Neuronal stem cell (in vitro differentiated cells): ENCODE data around the gene FMNL1.
"Not testable (repeated sequence)": the region's sequence is repeated elsewhere in the genome, so short reads cannot be mapped to it uniquely, and the experiment has no call there.

Source experiments
- DNase-seq: peaks from one replicate; pipeline ENCODE4 v3.0.0-alpha.2; 2013; ENCODE audit warnings: low spot score
- H2AFZ ChIP-seq: one replicate; pipeline ENCODE4 v1.6.1; 2013; ENCODE audit warnings: mild to moderate bottlenecking, low read length, inconsistent platforms
- H2AK5ac ChIP-seq: 2 replicates; pipeline ENCODE4 v1.6.1; 2013; ENCODE audit warnings: low read depth, mild to moderate bottlenecking, inconsistent platforms, low read length, moderate library complexity, mixed read lengths
- H2BK120ac ChIP-seq: 2 replicates; pipeline ENCODE4 v1.6.1; 2013; ENCODE audit warnings: low read depth, mild to moderate bottlenecking, inconsistent platforms, low read length, moderate library complexity, mixed read lengths
- H2BK12ac ChIP-seq: one replicate; pipeline ENCODE4 v1.6.1; 2013; ENCODE audit warnings: low read length, inconsistent platforms
- H2BK15ac ChIP-seq: 2 replicates; pipeline ENCODE4 v1.6.1; 2013; ENCODE audit warnings: mild to moderate bottlenecking, low read length, inconsistent platforms, mixed read lengths
- H2BK5ac ChIP-seq: one replicate; pipeline ENCODE4 v1.6.1; 2013; ENCODE audit warnings: inconsistent platforms, mild to moderate bottlenecking, low read length, moderate library complexity
- H3K14ac ChIP-seq: one replicate; pipeline ENCODE4 v1.6.1; 2013; ENCODE audit warnings: low read length, inconsistent platforms
- H3K18ac ChIP-seq: 2 replicates; pipeline ENCODE4 v1.6.1; 2013; ENCODE audit warnings: low read length, inconsistent platforms
- H3K23ac ChIP-seq: 2 replicates; pipeline ENCODE4 v1.6.1; 2013; ENCODE audit warnings: low read depth, mild to moderate bottlenecking, mixed read lengths, low read length, inconsistent platforms; ENCODE audit not compliant: poor library complexity
- H3K27ac ChIP-seq: replicated peaks from 3 replicates; pipeline ENCODE4 v1.5.1; 2013; ENCODE audit warnings: low read length, inconsistent platforms
- H3K27me3 ChIP-seq, 3 experiments: 2 replicates each; pipeline ENCODE4 v1.6.1; 2013; ENCODE audit warnings: low read length in 3 of 3, mild to moderate bottlenecking in 2 of 3, inconsistent platforms in 1 of 3, low read depth in 1 of 3, mixed read lengths in 1 of 3, moderate library complexity in 1 of 3; ENCODE audit not compliant: control insufficient read depth in 3 of 3, insufficient read depth in 3 of 3
- H3K36me3 ChIP-seq, 2 donors: replicated peaks in 1 of 2; 2 replicates each; pipeline ENCODE4 v1.6.1; 2013; ENCODE audit warnings: low read length in 2 of 2; ENCODE audit not compliant: control insufficient read depth in 2 of 2, insufficient read depth in 2 of 2
- H3K4ac ChIP-seq: 2 replicates; pipeline ENCODE4 v1.6.1; 2013; ENCODE audit warnings: inconsistent platforms, mild to moderate bottlenecking, low read length, moderate library complexity
- H3K4me1 ChIP-seq, 2 donors: 1 replicate in 1 of 2; 2 replicates in 1 of 2; pipeline ENCODE4 v1.6.1; 2013; ENCODE audit warnings: low read length in 2 of 2, low read depth in 1 of 2; ENCODE audit not compliant: control insufficient read depth in 2 of 2, insufficient read depth in 1 of 2
- H3K4me2 ChIP-seq: one replicate; pipeline ENCODE4 v1.6.1; 2013; ENCODE audit warnings: mild to moderate bottlenecking, low read length, inconsistent platforms; ENCODE audit not compliant: insufficient read depth, poor library complexity, severe bottlenecking
- H3K4me3 ChIP-seq, 2 donors: 2 replicates each; pipeline ENCODE4 v1.5.1; 2013; ENCODE audit warnings: low read length in 2 of 2, mild to moderate bottlenecking in 2 of 2, inconsistent platforms in 1 of 2, moderate library complexity in 1 of 2
- H3K79me1 ChIP-seq: one replicate; pipeline ENCODE4 v1.6.1; 2013; ENCODE audit warnings: low read depth, mild to moderate bottlenecking, inconsistent platforms, low read length, moderate library complexity
- H3K9ac ChIP-seq: one replicate; pipeline ENCODE4 v1.6.1; 2013; ENCODE audit warnings: mild to moderate bottlenecking, low read depth, low read length, inconsistent platforms; ENCODE audit not compliant: poor library complexity
- H3K9me3 ChIP-seq, 2 donors: replicated peaks in 1 of 2; 2 replicates each; pipeline versions ENCODE3 to v1.6.1; 2013; ENCODE audit warnings: low read length in 2 of 2, mild to moderate bottlenecking in 2 of 2, inconsistent platforms in 1 of 2, low read depth in 1 of 2, mixed read lengths in 1 of 2, moderate library complexity in 1 of 2; ENCODE audit not compliant: control insufficient read depth in 2 of 2, insufficient read depth in 1 of 2
- H4K8ac ChIP-seq: one replicate; pipeline ENCODE4 v1.6.1; 2013; ENCODE audit warnings: low read depth, mild to moderate bottlenecking, inconsistent platforms, low read length, moderate library complexity
- H4K91ac ChIP-seq: one replicate; pipeline ENCODE4 v1.6.1; 2013; ENCODE audit warnings: low read length, low read depth, mild to moderate bottlenecking, inconsistent platforms; ENCODE audit not compliant: poor library complexity
- WGBS, 2 donors: extraction: QIAGEN DNeasy Blood & Tissue Kit; methylation state at CpG; one replicate each; pipeline ENCODE4 v1.1.7; 2013; ENCODE audit warnings: missing lambda C conversion rate in 2 of 2, mixed read lengths in 1 of 2; ENCODE audit not compliant: insufficient read length in 2 of 2, insufficient replicate concordance in 1 of 2; ENCODE audit errors: extremely low coverage in 2 of 2; 5-methylcytosine and 5-hydroxymethylcytosine counted together

FMNL1 gene

DNA sequence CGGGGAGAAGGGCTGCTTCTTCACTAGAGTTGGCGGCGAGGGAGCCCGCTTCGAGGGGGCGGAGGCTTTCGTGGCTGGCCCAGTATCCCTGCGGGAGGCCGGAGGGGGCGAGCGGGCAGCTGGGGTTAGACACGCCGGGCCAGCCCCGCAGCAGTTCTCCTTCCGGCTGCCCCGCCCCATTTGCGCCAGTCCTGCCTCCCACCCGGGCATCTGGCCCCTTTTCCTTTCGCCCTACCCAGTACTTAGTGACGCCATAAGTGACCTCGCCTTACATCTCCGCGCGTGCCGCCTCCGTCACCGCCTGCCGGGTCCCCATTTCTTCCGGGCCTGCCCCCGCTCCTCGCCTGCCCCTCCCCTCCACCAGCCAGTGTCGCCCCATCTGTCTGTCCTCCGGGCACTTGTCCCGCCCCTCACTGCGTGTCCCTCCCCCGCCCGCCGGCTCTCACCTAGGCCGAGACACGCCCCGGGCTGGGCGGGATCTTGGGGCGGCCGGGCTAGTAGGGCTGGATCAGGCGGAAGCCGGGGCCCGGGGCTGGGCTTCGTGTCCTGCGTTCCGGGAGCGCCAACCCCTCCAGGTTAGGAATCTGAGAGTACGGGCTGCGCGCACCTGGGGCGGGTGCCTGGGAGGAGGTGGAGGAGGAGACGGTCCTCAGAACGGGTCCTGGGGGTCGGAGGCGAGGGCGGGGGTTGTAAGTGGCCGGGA, 25.9 kb downstream of the FMNL1 start:
- H2AFZ ChIP-seq = peak overlapping the region; percentile 100
- H3K4me3 ChIP-seq = peak overlapping the region; percentile 62 to 94
- H3K23ac ChIP-seq = peak overlapping the region; percentile 83
- H2BK12ac ChIP-seq = no peak overlapping the region
- H2BK5ac ChIP-seq = peak overlapping the region; percentile 94
- H3K4me2 ChIP-seq = peak overlapping the region; percentile 87
- H3K14ac ChIP-seq = peak overlapping the region; percentile 90
- peak overlapping the region; percentile 90 for H3K9ac ChIP-seq
- peaks cover 5 to 12% of the 10 kb centered on the region in 2 donors for H3K4me1 ChIP-seq
- peak overlapping the region; percentile 81 for H2BK15ac ChIP-seq
- H3K18ac ChIP-seq = peak overlapping the region; percentile 99
- H3K27me3 ChIP-seq = peaks cover 0 to 51% (median 0%) of the 10 kb centered on the region in 3 experiments
- peaks cover 6% of the 10 kb centered on the region for H3K79me1 ChIP-seq
- H4K91ac ChIP-seq = no peak overlapping the region
- no CpG with 5 or more reads among the region's 61 CpGs for WGBS, 2 donors
- DNase-seq = peak; percentile 94
- no peak overlapping the region for H3K4ac ChIP-seq
- peak overlapping the region; percentile 73 for H2BK120ac ChIP-seq
- peak overlapping the region; percentile 96 for H3K27ac ChIP-seq
- H2AK5ac ChIP-seq = peak overlapping the region; percentile 94
- H3K9me3 ChIP-seq = peaks cover 0 to 7% of the 10 kb centered on the region in 2 donors
- peaks cover 0 to 4% of the 10 kb centered on the region in 2 donors for H3K36me3 ChIP-seq
- no peak overlapping the region for H4K8ac ChIP-seq

DNA sequence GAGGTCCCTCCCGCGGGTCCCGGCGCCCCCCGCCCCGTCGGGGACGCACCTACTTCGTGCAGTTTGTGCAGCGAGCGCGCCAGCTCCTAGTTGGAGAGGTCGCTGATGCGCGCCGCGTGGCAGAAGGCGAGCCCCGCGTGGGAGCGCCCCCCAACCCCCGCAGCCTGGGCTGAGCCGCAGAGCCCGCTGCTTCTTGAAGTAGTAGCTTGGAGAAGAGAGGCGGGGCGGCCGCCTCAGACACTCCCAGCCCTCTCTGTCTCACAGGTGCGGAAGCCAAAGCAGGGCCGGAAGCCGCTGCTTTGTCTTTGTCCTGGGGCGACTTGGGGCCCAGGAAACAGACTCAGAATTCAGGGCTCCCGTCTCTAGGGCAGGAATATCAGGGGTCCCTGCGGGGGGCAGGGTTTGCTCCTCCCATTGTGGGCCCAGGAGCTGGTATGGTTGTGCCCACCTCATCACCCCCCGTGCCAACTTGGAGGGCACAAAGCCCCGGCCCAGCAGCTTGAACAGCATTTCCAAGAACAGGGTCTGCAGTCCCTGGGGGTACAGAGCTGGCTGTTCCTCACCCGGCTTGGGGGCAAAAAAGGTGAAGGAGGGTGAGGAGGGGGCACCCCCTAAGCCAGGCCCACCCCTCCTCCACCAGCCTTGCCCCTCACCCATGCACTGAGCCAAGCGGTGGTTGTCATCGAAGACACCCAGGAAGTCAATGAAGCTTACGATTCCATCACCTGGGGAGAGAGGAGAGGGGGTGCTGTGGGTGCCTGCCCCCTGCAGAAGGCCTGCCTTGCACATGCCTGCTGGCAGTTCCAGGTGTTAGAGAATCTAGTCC, 26.7 kb downstream of the FMNL1 start:
- Histone ChIP-seq H2AK5ac (peak overlapping the region; percentile 94), H4K8ac (peak overlapping the region; percentile 20), H3K14ac (peak overlapping the region; percentile 91), H4K91ac (no peak overlapping the region), H2AFZ (peak overlapping the region; percentile 100), H3K23ac (peak overlapping the region; percentile 83), H3K9me3 (peaks cover 0 to 7% of the 10 kb centered on the region in 2 donors), H2BK15ac (peak overlapping the region; percentile 32), H3K36me3 (peaks cover 0 to 4% of the 10 kb centered on the region in 2 donors), H2BK12ac (no peak overlapping the region), H3K4me3 (peak overlapping the region; percentile 62 to 94), H3K4me1 (peaks cover 5 to 12% of the 10 kb centered on the region in 2 donors), H2BK120ac (no peak overlapping the region), H3K27me3 (peaks cover 0 to 44% (median 0%) of the 10 kb centered on the region in 3 experiments), H3K18ac (peak overlapping the region; percentile 97), H3K9ac (peak overlapping the region; percentile 80), H2BK5ac (peak overlapping the region; percentile 80), H3K4ac (peak overlapping the region; percentile 71), H3K27ac (no peak overlapping the region), H3K79me1 (peaks cover 6% of the 10 kb centered on the region), H3K4me2 (peak overlapping the region; percentile 87)
- DNase-seq = peak; percentile 47
- no CpG with 5 or more reads among the region's 39 CpGs for WGBS, 2 donors

DNA sequence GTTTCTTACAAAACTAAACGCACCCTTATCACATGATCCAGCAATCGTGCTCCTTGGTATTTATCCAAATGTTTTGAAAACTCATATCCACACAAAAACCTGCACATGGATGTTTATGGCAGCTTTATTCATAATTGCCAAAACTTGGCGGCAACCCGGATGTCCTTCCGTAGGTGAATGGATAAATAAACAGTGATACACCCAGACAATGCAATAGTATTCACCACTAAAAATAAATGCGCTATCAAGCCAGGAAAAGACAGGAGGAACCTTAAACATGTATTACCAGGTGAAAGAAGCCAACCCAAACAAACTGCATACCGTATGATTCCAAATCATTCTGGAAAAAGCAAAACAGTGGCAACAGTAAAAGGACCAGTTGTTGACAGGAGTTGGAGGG, 30.2 kb downstream of the FMNL1 start:
- H3K23ac ChIP-seq = no peak overlapping the region
- no peak overlapping the region for H3K18ac ChIP-seq
- H2BK5ac ChIP-seq = no peak overlapping the region
- H2BK15ac ChIP-seq = no peak overlapping the region
- no peak overlapping the region for H3K4me3 ChIP-seq
- no peak for DNase-seq
- WGBS, 2 donors = no CpG with 5 or more reads among the region's 7 CpGs
- H2BK120ac ChIP-seq = no peak overlapping the region
- no peak overlapping the region for H2AFZ ChIP-seq
- no peak overlapping the region for H3K4me2 ChIP-seq
- H3K79me1 ChIP-seq = peaks cover 6% of the 10 kb centered on the region
- no peak overlapping the region for H3K27ac ChIP-seq
- no peak overlapping the region for H3K4ac ChIP-seq
- no peak overlapping the region for H2BK12ac ChIP-seq
- no peak overlapping the region for H4K91ac ChIP-seq
- H3K9ac ChIP-seq = no peak overlapping the region
- no peak overlapping the region for H2AK5ac ChIP-seq
- peaks cover 0 to 7% of the 10 kb centered on the region in 2 donors for H3K9me3 ChIP-seq
- no peak overlapping the region for H4K8ac ChIP-seq
- peaks cover 0 to 11% of the 10 kb centered on the region in 2 donors for H3K4me1 ChIP-seq
- peaks cover 0 to 4% of the 10 kb centered on the region in 2 donors for H3K36me3 ChIP-seq
- H3K14ac ChIP-seq = no peak overlapping the region
- peaks cover 0 to 26% (median 0%) of the 10 kb centered on the region in 3 experiments for H3K27me3 ChIP-seq

DNA sequence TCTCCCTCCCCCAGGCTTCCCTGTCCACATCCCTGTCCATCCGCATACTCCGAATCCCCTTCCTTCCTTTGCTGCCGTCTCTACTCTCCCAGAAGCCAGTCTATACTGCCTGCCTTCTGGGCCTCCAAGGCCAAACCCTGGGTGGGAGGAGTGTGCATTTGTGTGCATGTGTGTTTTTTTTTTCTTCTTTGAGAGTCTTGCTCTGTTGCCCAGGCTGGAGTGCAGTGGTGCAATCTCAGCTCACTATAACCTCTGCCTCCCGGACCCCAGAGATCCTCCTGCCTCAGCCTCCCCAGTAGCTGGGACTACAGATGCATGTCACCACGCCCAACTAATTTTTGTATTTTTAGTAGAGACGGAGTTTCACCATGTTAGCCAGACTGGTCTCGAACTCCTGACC, 31.6 kb downstream of the FMNL1 start:
- H4K8ac ChIP-seq = not testable (repeated sequence)

More for the DNA sequence above, 31.6 kb downstream of the FMNL1 start:
- H3K4me3 ChIP-seq, H3K9me3 ChIP-seq, H2AK5ac ChIP-seq, H3K18ac ChIP-seq, H2BK120ac ChIP-seq, H4K91ac ChIP-seq, H3K36me3 ChIP-seq, H3K79me1 ChIP-seq, H3K4ac ChIP-seq, DNase-seq, H3K14ac ChIP-seq, H2BK5ac ChIP-seq, H2BK12ac ChIP-seq, H2AFZ ChIP-seq, H3K4me2 ChIP-seq, H3K9ac ChIP-seq, H3K27ac ChIP-seq, H2BK15ac ChIP-seq, H3K23ac ChIP-seq: not testable (repeated sequence)
- peaks cover 0 to 22% (median 0%) of the 10 kb centered on the region in 3 experiments for H3K27me3 ChIP-seq
- WGBS, 2 donors = no CpG with 5 or more reads among the region's 7 CpGs
- H3K4me1 ChIP-seq = peaks cover 0 to 13% of the 10 kb centered on the region in 2 donors
